HG02610 (cell line): ENCODE measurements around the gene FARSB.
"Not testable (repeated sequence)": the region's sequence is repeated elsewhere in the genome, so short reads cannot be mapped to it uniquely, and the experiment has no call there.

Experiments
- ATAC-seq: cut with Tn5 transposase; IDR thresholded peaks from one replicate; pipeline ENCODE4 v1.9.1; 2021; ENCODE audit warnings: mild to moderate bottlenecking, moderate library complexity; ENCODE audit not compliant: unreplicated experiment

The FARSB gene

DNA sequence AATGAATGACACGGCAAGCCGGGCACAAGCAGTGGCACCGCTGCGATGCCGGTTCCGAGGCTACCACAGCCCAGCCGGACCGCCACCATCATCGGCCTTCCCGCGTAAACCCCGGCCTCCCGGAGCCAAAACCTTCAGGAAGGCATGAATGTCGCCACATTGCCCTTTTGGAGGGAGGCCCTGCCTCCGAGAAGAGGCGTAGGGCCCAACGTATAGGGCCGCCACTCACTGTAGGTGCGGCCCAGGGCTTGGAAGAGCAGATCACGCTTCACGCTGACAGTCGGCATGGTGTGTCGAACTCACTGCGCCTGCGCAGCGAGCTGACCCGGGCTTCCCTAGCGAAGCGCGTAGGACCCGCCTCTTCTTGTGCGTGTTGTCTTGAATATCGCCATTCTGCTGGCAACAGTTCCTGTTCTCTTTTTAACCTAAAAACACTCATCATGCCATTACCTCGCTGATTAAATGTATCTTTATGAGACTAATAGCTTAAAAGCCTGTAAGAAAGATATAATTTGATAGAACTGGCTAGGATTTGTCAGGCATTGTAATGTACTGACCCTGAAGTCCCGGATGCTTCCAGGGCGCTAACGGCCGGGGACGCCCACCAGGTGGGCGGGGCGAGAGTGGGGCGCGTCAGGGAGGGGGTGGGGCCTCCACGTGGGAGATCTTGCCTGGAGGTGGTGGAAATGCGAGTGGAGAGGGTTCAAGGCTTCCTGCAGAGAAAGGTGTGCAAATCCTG lies at the start of gene FARSB:
FARSB (minus strand) TSS at position 306 of the 739 bp plus-strand sequence; CDS start at position 287, 19 bp downstream.
- ATAC-seq: peak; percentile 83

GRCh38 chr2:222703886-222704285 lies 48.0 kb upstream of the FARSB start:
- ATAC-seq: no peak

DNA sequence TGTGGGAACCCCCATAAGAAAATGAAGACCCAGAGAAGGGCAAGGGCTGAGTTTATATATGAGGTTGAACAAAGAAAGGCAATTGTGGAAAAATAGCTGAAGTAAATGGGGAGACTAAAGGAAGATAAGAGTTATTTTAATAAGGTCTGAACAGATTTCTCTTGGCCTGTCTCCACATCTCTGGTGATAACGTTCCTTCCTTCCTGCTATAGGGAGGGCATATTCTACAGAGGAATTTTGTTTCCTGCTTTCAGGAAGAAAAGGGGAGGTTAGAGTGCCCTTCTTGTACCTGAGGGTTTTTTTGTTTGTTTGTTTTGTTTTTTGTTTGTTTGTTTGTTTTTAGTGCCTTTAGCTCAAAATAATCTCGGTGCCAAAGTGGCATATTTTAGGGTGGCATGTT lies 47.2 kb upstream of the FARSB start:
- no peak for ATAC-seq

- no peak for ATAC-seq
These were observed 45.8 kb upstream of the FARSB start for GRCh38 chr2:222701721-222702131.

DNA sequence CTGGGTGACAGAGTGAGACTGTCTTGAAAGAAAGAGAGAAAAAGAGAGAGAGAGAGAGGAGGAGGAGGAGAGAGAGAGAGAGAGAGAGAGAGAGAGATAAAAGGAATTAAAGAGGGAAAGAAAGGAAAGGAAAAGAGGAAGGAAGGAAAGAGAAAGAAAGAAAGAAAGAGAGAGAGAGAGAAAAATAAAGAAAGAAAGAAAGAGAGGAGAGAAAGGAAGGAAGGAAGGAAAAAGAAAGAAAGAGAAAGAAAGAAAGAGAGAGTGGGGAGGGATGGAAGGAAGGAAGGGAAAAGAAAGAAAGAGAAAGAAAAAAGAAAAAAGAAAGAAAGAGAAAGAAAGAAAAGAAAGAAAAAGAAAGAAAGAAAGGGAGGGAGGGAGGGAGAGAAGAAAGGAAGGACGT lies 45.3 kb upstream of the FARSB start:
- ATAC-seq: no peak

DNA sequence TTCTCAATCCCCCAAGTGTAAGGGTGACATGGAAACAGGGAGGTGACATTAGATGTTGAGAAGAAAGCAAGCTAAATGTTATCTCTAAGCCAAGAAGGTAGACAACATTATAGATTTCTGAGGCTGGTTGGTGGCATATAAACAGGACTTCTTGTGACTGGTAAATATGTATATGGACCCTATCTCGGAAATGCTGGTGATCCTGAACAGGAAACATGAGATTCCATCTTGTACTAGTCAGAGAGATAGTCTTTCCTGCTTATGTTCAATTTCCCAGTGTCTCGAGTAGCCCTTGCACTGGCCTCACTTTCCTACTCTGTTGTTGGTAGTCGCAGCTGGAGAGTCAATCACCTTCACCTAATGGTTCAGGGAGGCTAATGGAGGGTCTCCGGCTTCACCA lies 42.4 kb upstream of the FARSB start:
- ATAC-seq: no peak

DNA sequence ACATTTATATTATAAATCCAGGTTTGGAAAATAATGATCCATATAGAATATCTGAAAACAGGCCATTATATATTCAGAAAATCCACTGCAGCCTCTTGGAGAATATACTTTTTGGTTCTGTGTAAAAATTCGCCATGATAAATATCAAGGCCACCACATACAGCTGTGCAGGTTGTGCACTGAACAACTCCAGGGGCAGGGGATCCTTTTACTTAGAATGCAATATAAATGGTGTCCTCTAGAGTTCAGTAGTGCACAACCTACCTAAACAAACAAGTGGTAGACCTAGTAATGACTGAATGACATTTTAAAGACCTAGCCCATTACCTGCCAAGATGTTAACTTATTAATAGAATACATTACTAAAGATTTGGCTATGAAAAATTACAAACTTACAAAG lies 37.9 kb upstream of the FARSB start:
- ATAC-seq: peak; percentile 47

GRCh38 chr2:222693413-222693812 lies 37.5 kb upstream of the FARSB start:
- not testable (repeated sequence) for ATAC-seq

GRCh38 chr2:222690564-222691200 lies 34.8 kb upstream of the FARSB start:
- ATAC-seq: peak; percentile 94

GRCh38 chr2:222689322-222689721 lies 33.4 kb upstream of the FARSB start:
- no peak for ATAC-seq

- ATAC-seq: no peak
These were observed 33.0 kb upstream of the FARSB start for GRCh38 chr2:222688917-222689316.

DNA sequence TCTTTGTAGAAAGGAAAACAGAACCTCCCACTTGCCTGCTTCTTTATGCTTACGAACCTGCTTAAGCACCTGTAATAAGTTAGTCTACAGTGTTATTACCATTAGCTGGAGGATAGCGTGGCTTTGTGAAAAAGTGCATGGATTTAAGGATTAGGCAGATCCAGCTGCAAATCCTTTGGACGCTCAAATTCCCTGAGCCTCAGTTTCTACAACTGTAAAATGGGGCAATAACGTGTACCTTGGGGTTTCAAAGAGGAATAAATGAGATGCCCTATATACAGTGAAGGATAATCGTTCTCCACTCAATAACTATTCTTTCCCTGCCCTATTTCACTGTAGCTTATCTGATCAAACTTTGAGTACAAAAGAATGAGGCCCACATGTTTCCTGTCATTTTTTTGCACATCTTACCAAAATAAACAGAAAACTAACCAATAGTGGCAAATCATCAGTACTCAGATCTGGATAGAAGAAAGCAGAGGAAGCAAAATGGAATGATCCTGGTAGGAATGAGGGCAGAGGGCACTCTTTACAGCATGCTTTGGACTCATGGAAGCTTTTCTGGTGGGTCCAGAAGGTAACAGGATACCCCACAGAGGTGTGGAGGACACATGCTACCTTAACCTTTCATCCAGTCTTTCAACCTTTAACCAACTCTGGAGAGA lies 30.3 kb upstream of the FARSB start:
- ATAC-seq: no peak

DNA sequence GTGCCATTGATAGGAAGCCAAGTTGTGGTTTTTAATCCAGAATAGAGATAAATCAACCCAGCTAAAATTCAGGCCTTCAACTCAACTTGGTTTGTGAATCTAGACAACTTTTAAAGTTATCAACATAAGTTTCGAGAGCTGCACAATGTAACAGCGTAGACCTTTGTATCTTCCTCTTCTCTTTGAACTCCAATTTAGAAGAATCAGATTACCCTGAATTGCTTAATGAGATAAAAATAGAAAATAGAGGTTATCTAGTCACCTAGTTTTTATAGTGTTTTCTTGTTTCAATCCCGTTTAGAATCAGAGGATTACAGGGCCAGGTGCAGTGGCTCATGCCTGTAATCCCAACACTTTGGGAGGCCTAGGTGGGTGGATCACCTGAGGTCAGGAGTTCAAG lies 27.9 kb upstream of the FARSB start:
- no peak for ATAC-seq

GRCh38 chr2:222677981-222678380 lies 22.1 kb upstream of the FARSB start:
- ATAC-seq: no peak

- ATAC-seq: no peak
These were observed 18.0 kb upstream of the FARSB start for GRCh38 chr2:222673883-222674282.

DNA sequence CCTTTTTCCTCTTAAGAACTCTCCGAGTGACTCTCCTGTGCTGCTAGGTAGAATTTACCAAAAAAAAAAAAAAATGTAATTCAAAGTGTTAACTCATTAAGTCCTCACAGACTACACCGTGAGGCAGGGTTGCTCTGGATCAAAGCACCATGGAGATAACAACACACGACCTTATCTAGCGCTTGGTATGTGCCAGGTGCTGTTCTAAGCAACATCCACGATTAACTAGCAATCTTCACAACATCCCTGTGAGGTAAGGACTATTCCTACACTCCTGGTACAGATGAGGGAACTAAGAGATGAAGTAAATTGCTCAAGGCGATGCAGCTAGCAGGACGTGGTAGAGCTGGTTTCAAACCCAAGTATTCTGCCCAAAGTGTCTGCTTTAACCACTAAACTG lies 17.4 kb upstream of the FARSB start:
- no peak for ATAC-seq

GRCh38 chr2:222672068-222672401 lies 16.1 kb upstream of the FARSB start:
- ATAC-seq: no peak

- no peak for ATAC-seq
These were observed 15.6 kb upstream of the FARSB start, which contains the start of gene MOGAT1 for GRCh38 chr2:222671259-222672067. TSS of gene MOGAT1 (plus strand) at chr2:222671658. CDS start at chr2:222671786, 128 bp downstream.

- no peak for ATAC-seq
These were observed 14.5 kb upstream of the FARSB start for GRCh38 chr2:222670191-222671038.

GRCh38 chr2:222669353-222669752 lies 13.5 kb upstream of the FARSB start:
- no peak for ATAC-seq
